ENCODE results near the gene FAM98C. TPM values are rescaled to one million over a fixed set of nuclear protein-coding genes. Genes with fewer than 3 reads are reported as not detected.

Gene FAM98C
- total RNA-seq, 1 donor, result 7.8 TPM

GRCh38 chr19:38417544-38418506, 14.9 kb downstream of the FAM98C start:
- TF ChIP-seq CTCF (IDR thresholded peaks at IDR 0.05; ENCODE audit: insufficient read depth, low read depth, low read length), result no peak
- peak; percentile 20 for DNase-seq (ENCODE audit: low read depth)
- peak overlapping the region; percentile 50 for H3K4me3 ChIP-seq (ENCODE audit: low read depth, low read length)

GRCh38 chr19:38420935-38421334, 18.0 kb downstream of the FAM98C start:
- no peak for TF ChIP-seq CTCF (IDR thresholded peaks at IDR 0.05; ENCODE audit: insufficient read depth, low read depth, low read length)

DNA sequence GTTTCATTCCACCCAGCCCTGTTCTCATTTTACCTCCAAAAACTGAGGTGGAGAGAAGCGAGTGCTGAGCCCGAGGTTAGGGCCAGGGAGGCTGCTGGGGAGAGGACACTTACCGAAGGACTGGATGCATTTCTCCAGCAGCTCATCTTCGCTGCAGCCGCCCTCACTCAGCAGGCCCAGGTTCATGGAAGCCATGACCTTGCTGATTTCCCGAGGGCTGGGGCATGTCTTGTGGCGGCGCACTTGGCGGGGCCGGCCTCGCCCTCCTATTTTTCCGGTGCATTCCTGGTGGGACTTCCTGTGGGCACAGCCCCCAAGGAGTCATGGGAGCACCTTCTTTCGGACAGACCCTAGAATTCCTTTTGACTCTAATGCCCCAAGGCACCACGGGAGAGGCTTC, 19.0 kb downstream of the FAM98C start:
- DNase-seq (ENCODE audit: low read depth), result no peak
- no peak overlapping the region for H3K4me3 ChIP-seq (ENCODE audit: low read depth, low read length)
- no peak for TF ChIP-seq CTCF (IDR thresholded peaks at IDR 0.05; ENCODE audit: insufficient read depth, low read depth, low read length)

More at GRCh38 chr19:38420935-38421334, 18.0 kb downstream of the FAM98C start:
- no peak overlapping the region for H3K4me3 ChIP-seq (ENCODE audit: low read depth, low read length)
- DNase-seq (ENCODE audit: low read depth), result no peak

GRCh38 chr19:38422438-38422837, 19.5 kb downstream of the FAM98C start:
- H3K4me3 ChIP-seq (ENCODE audit: low read depth, low read length), result no peak overlapping the region

DNA sequence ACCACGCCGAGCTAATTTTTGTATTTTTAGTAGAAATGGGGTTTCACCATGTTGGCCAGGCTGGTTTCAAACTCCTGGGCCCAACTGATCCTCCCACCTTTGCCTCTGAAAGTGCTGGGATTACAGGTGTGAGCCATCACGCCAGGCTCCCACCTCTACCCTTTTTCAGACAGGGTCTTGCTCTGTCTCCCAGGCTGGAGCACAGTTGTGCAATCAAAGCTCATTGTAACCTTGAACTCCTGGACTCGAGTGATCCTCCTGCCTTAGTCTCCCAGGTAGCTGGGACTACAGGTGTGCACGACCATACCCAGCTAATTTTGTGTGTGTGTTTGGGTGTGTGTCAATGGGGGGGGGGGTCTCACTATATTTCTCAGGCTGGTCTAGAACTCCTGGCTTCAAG, 21.4 kb downstream of the FAM98C start:
- TF ChIP-seq CTCF (IDR thresholded peaks at IDR 0.05; ENCODE audit: insufficient read depth, low read depth, low read length), result no peak
- no peak for DNase-seq (ENCODE audit: low read depth)
- no peak overlapping the region for H3K4me3 ChIP-seq (ENCODE audit: low read depth, low read length)

More at GRCh38 chr19:38422438-38422837, 19.5 kb downstream of the FAM98C start:
- no peak for TF ChIP-seq CTCF (IDR thresholded peaks at IDR 0.05; ENCODE audit: insufficient read depth, low read depth, low read length)
- no peak for DNase-seq (ENCODE audit: low read depth)

GRCh38 chr19:38425222-38425809, 22.4 kb downstream of the FAM98C start:
- DNase-seq (ENCODE audit: low read depth), result no peak
- no peak overlapping the region for H3K4me3 ChIP-seq (ENCODE audit: low read depth, low read length)
- TF ChIP-seq CTCF (IDR thresholded peaks at IDR 0.05; ENCODE audit: insufficient read depth, low read depth, low read length), result no peak

Measured in fibroblast of villous mesenchyme (primary cell).